Esophagus (tissue), 2 donors: ENCODE results near the gene ARHGEF39. TPM values are rescaled to one million over a fixed set of nuclear protein-coding genes. Genes with fewer than 3 reads are reported as not detected.

ENCODE experiments used
- H3K27ac ChIP-seq, 2 donors: one replicate each; pipeline ENCODE4 v1.5.1; 2013; ENCODE audit warnings: low read depth in 2 of 2, mild to moderate bottlenecking in 2 of 2, inconsistent platforms in 1 of 2, low read length in 1 of 2, moderate library complexity in 1 of 2
- H3K27me3 ChIP-seq, 2 donors: one replicate each; pipeline ENCODE4 v1.6.1; 2013; ENCODE audit warnings: low read length in 2 of 2, control low read depth in 1 of 2, mild to moderate bottlenecking in 1 of 2; ENCODE audit not compliant: insufficient read depth in 2 of 2, control insufficient read depth in 1 of 2
- H3K36me3 ChIP-seq, 2 donors: one replicate each; pipeline ENCODE4 v1.6.1; 2013; ENCODE audit warnings: low read length in 1 of 2; ENCODE audit not compliant: control insufficient read depth in 2 of 2, insufficient read depth in 2 of 2
- H3K4me1 ChIP-seq, 2 donors: one replicate each; pipeline ENCODE4 v1.6.1; 2013; ENCODE audit warnings: low read length in 1 of 2; ENCODE audit not compliant: control insufficient read depth in 2 of 2, insufficient read depth in 2 of 2
- H3K4me3 ChIP-seq, 2 donors: one replicate each; pipeline ENCODE4 v1.5.1; 2013; ENCODE audit warnings: low read length in 2 of 2, mild to moderate bottlenecking in 2 of 2, low read depth in 1 of 2, moderate library complexity in 1 of 2
- H3K9me3 ChIP-seq, 2 donors: one replicate each; pipeline ENCODE4 v1.6.1; 2013; ENCODE audit warnings: mild to moderate bottlenecking in 2 of 2, low read depth in 1 of 2, low read length in 1 of 2, moderate library complexity in 1 of 2; ENCODE audit not compliant: control insufficient read depth in 2 of 2, insufficient read depth in 1 of 2
- WGBS, 2 donors: extraction: QIAGEN DNeasy Blood & Tissue Kit; methylation state at CpG; one replicate each; pipeline ENCODE4 v1.1.7; 2013; 5-methylcytosine and 5-hydroxymethylcytosine counted together
- polyA plus RNA-seq, 2 donors: library from polyadenylated mRNA; stranded (reverse); fragments of 200-250 nt; gene quantifications; one replicate each; pipeline ENCODE4 v1.2.3, GENCODE V29; 2013
- donor health status: healthy with polysubstance abuse.
- donor health status: Bipolar disorder and iron deficiency.

The ARHGEF39 gene
- polyA plus RNA-seq, 2 donors, result 2.4 to 4.0 TPM

- H3K36me3 ChIP-seq, result peaks cover 18 to 29% of the 10 kb centered on the region in 2 donors
These were observed 31.0 kb upstream of the ARHGEF39 start for GRCh38 chr9:35695943-35696401.

GRCh38 chr9:35691757-35692301 is 26.8 kb upstream of the ARHGEF39 start:
- Histone ChIP-seq H3K36me3 (no peaks in the 10 kb centered on the region), H3K4me1 (peaks cover 2 to 6% of the 10 kb centered on the region in 2 donors), H3K9me3 (no peaks in the 10 kb centered on the region), H3K27ac (peak overlapping the region; percentile 86 to 92), H3K4me3 (peak overlapping the region in 1 of 2 donors; percentile 57), H3K27me3 (no peaks in the 10 kb centered on the region)
- WGBS, 2 donors, result 70 to 81% methylated on average over 13 of the region's 13 CpGs

More at GRCh38 chr9:35695943-35696401, 31.0 kb upstream of the ARHGEF39 start:
- no peaks in the 10 kb centered on the region for H3K27me3 ChIP-seq
- no peaks in the 10 kb centered on the region for H3K9me3 ChIP-seq
- peaks cover 2 to 3% of the 10 kb centered on the region in 2 donors for H3K4me1 ChIP-seq
- H3K4me3 ChIP-seq, result no peak overlapping the region
- 76 to 85% methylated on average over 3 of the region's 3 CpGs for WGBS, 2 donors
- peak overlapping the region; percentile 45 to 75 for H3K27ac ChIP-seq

DNA sequence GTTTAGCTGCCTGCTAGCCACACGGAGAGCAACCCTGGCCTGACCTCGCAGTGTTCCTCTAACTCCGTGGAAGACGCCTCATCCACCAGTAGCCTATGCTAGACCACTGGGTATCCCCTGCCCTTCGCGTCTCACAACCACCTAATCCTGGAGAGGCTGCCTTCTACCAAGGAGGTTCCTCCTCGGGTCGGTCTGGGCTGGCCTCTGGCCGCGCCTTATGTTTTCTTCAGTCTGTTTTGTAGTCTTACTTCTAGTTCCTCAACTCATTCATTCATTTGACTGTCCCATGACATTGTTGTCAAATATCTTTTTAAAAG is 26.3 kb upstream of the ARHGEF39 start:
- H3K4me1 ChIP-seq, result peaks cover 2 to 6% of the 10 kb centered on the region in 2 donors

DNA sequence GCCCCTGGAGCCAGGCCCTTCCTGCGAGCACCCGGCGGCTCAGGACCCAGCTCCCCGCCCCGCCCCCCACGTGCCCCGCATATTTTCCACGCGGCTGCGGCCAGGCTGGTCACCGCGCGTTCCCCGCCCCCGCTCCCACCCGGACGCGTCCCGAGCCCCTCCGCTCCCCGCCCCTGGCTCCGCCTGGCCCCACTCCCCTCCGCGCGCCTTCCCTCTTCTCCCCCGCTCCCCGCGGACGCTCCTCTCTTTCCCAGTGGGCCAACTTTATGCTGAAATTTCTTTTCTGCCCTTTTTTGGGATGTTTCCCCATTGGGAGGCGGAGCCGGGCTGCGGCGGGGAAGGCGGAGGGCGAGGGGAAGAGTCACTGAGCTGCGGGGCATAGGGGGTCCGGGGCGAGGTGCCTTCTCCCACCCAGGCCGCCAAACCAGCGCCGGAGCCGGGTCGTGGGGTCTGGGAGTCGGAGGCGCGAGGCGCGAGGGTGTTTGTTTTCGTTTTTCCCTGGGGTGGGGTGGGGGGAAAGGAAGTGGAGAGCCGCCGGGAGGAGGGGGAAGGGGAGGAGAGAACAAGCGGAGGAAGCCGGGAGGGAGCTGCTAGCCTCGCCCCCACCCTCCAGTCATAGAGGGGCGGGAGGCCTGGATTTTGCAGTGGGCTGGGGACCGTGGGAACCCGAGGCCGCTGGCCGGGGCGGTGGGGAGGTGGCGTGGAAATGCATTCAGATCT is 25.8 kb upstream of the ARHGEF39 start:
- Histone ChIP-seq H3K9me3 (no peaks in the 10 kb centered on the region), H3K4me3 (peak overlapping the region; percentile 57 to 60), H3K27me3 (no peaks in the 10 kb centered on the region), H3K36me3 (no peaks in the 10 kb centered on the region), H3K27ac (peak overlapping the region; percentile 86 to 92), H3K4me1 (peaks cover 2 to 6% of the 10 kb centered on the region in 2 donors)
- 1 to 2% methylated on average over 52 to 61 of the region's 61 CpGs for WGBS, 2 donors

More for the DNA sequence above, 26.3 kb upstream of the ARHGEF39 start:
- peak overlapping the region; percentile 86 to 92 for H3K27ac ChIP-seq
- H3K9me3 ChIP-seq, result no peaks in the 10 kb centered on the region
- no peaks in the 10 kb centered on the region for H3K27me3 ChIP-seq
- peak overlapping the region; percentile 57 to 60 for H3K4me3 ChIP-seq
- WGBS, 2 donors, result 23 to 24% methylated on average over 10 of the region's 10 CpGs
- no peaks in the 10 kb centered on the region for H3K36me3 ChIP-seq

GRCh38 chr9:35690294-35690613 is 25.3 kb upstream of the ARHGEF39 start:
- peaks cover 0 to 3% of the 10 kb centered on the region in 2 donors for H3K36me3 ChIP-seq
- peak overlapping the region; percentile 57 to 60 for H3K4me3 ChIP-seq
- H3K27ac ChIP-seq, result peak overlapping the region; percentile 86 to 92
- H3K9me3 ChIP-seq, result no peaks in the 10 kb centered on the region
- WGBS, 2 donors, result 0 to 1% methylated on average over 21 of the region's 21 CpGs
- no peaks in the 10 kb centered on the region for H3K27me3 ChIP-seq
- peaks cover 2 to 6% of the 10 kb centered on the region in 2 donors for H3K4me1 ChIP-seq

- WGBS, 2 donors, result 22 to 36% methylated on average over 46 to 61 of the region's 61 CpGs
- no peaks in the 10 kb centered on the region for H3K27me3 ChIP-seq
- no peaks in the 10 kb centered on the region for H3K9me3 ChIP-seq
- peaks cover 2 to 6% of the 10 kb centered on the region in 2 donors for H3K4me1 ChIP-seq
- peaks cover 0 to 6% of the 10 kb centered on the region in 2 donors for H3K36me3 ChIP-seq
- H3K4me3 ChIP-seq, result peak within 1 kb of the TSS; percentile 57 to 60
- H3K27ac ChIP-seq, result peak within 1 kb of the TSS; percentile 86 to 92
These were observed 24.7 kb upstream of the ARHGEF39 start, which contains the start of gene TPM2 for GRCh38 chr9:35689542-35690293. Gene TPM2 (minus strand): TSS chr9:35689925. CDS start chr9:35689817, 108 bp downstream.

DNA sequence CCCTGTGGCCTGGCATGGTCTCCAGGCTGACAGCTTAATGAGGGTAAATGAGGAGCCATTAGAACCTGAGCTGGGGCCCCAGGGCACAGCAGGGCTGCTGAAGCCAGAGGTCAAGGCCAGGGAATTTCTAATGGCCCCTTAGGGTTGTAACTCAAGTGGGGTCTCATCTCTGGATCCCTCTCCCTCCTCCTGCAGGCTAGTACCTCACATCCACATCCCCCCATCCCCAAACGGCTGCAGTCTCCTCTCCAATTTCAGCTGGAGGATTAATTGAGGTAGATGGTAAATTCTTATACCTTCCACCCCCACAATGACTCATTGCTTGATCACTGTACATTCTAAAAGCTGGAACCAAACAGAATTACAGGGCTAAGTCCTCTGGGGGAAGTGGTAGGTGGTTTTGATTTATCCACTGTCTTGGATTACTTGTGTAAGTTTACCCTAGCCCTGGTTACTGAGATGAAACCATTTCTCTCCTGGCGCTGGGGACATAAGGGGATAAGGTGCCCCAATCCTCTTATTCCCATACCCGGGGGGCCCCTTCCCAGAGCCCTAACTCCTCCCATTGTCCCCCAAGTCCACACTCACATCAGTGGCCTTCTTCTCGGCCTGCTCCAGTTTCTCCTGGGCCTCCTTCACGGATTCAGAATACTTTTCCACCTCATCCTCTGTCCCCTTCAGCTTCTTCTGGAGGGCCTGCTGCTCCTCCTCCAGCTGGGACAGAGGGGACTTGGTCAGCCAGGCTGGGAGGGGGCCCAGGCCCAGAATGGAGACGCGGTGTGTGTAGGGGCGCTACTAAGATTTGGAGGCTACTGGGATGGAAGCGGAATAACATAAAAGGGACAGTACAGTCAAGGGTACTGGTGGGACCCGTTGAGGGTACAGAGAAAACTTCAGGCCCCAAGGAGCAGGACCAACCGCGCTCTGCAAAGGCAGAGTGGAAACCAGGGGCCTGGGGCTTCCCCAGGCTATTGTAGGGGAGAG is 23.9 kb upstream of the ARHGEF39 start:
- Histone ChIP-seq H3K4me3 (peak overlapping the region; percentile 57 to 60), H3K9me3 (no peaks in the 10 kb centered on the region), H3K27ac (peak overlapping the region; percentile 37 to 83), H3K4me1 (peaks cover 2 to 6% of the 10 kb centered on the region in 2 donors), H3K27me3 (no peaks in the 10 kb centered on the region), H3K36me3 (peaks cover 0 to 12% of the 10 kb centered on the region in 2 donors)
- WGBS, 2 donors, result 55 to 58% methylated on average over 12 of the region's 12 CpGs

GRCh38 chr9:35687972-35688557 is 23.1 kb upstream of the ARHGEF39 start:
- Histone ChIP-seq H3K36me3 (peaks cover 0 to 12% of the 10 kb centered on the region in 2 donors), H3K4me1 (peaks cover 2 to 6% of the 10 kb centered on the region in 2 donors), H3K9me3 (no peaks in the 10 kb centered on the region), H3K27ac (peak overlapping the region; percentile 37 to 83), H3K4me3 (peak overlapping the region; percentile 31 to 57), H3K27me3 (no peaks in the 10 kb centered on the region)
- WGBS, 2 donors, result 70 to 76% methylated on average over 2 of the region's 2 CpGs
